ENCODE data around the gene ACBD4. TPM values are rescaled to one million over a fixed set of nuclear protein-coding genes. Genes with fewer than 3 reads are reported as not detected.

Gene ACBD4
- total and polyA plus RNA-seq, 2 experiments from 2014 or later, result 2.1 to 4.3 TPM

GRCh38 chr17:45087978-45088377 lies 47.5 kb upstream of the ACBD4 start:
- H3K9me2 ChIP-seq (ENCODE audit: insufficient read depth), result no peaks in the 10 kb centered on the region
- H3K9ac ChIP-seq, result peak overlapping the region; percentile 22; the same call in 1 of the 2 replicates
- peak overlapping the region; percentile 53 for H3K27ac ChIP-seq
- H4K20me1 ChIP-seq (ENCODE audit: insufficient read depth), result no peaks in the 10 kb centered on the region
- no peaks in the 10 kb centered on the region for H3K27me3 ChIP-seq (replicated peaks; ENCODE audit: insufficient read depth)
- peaks cover 41% of the 10 kb centered on the region for H3K4me1 ChIP-seq (ENCODE audit: insufficient read depth)
- WGBS, 2 experiments (ENCODE audit: low coverage in 1 of 2, low lambda C conversion rate in 2 of 2, missing lambda C conversion rate in 2 of 2), result 60 to 61% methylated on average over 5 of the region's 5 CpGs
- in situ Hi-C loops (cut with MboI), result no loop called here
- H3K79me2 ChIP-seq (ENCODE audit: insufficient read depth), result peaks cover 60% of the 10 kb centered on the region
- peaks cover 66% of the 10 kb centered on the region for H3K36me3 ChIP-seq (ENCODE audit: low read depth)
- DNase-seq, result no peak
- H3K4me3 ChIP-seq, result no peak overlapping the region
- no peak overlapping the region for H2AFZ ChIP-seq
- no peaks in the 10 kb centered on the region for H3K9me3 ChIP-seq (ENCODE audit: low read depth)
- TF ChIP-seq EZH2 (IDR thresholded peaks at IDR 0.05; ENCODE audit: insufficient read depth, poor library complexity, severe bottlenecking), result no peak
- TF ChIP-seq EZH2phosphoT487 (IDR thresholded peaks at IDR 0.05; ENCODE audit: insufficient read depth, low read depth), result no peak
- peaks cover 68% of the 10 kb centered on the region for H3F3A ChIP-seq (ENCODE audit: insufficient read depth)
- peak overlapping the region; percentile 7 for H3K4me2 ChIP-seq (ENCODE audit: unreplicated experiment)

GRCh38 chr17:45088741-45089140 lies 46.7 kb upstream of the ACBD4 start:
- 0 out of 2 replicates have a peak overlapping the region, but pooled peaks have one; percentile 12 for H3K27ac ChIP-seq
- in situ Hi-C loops (cut with MboI), result no loop called here

GRCh38 chr17:45090711-45091110 lies 44.8 kb upstream of the ACBD4 start:
- peaks cover 57% of the 10 kb centered on the region for H3K36me3 ChIP-seq (ENCODE audit: low read depth)
- WGBS, 2 experiments (ENCODE audit: low coverage in 1 of 2, low lambda C conversion rate in 2 of 2, missing lambda C conversion rate in 2 of 2), result 69 to 76% methylated on average over 3 of the region's 3 CpGs
- in situ Hi-C loops (cut with MboI), result no loop called here
- H3K27me3 ChIP-seq (replicated peaks; ENCODE audit: insufficient read depth), result no peaks in the 10 kb centered on the region
- peaks cover 51% of the 10 kb centered on the region for H3K79me2 ChIP-seq (ENCODE audit: insufficient read depth)
- TF ChIP-seq EZH2phosphoT487 (IDR thresholded peaks at IDR 0.05; ENCODE audit: insufficient read depth, low read depth) (no peak), EZH2 (IDR thresholded peaks at IDR 0.05; ENCODE audit: insufficient read depth, poor library complexity, severe bottlenecking) (no peak)
- no peaks in the 10 kb centered on the region for H3K9me2 ChIP-seq (ENCODE audit: insufficient read depth)
- peak; percentile 66 for DNase-seq
- H4K20me1 ChIP-seq (ENCODE audit: insufficient read depth), result no peaks in the 10 kb centered on the region
- H3K9me3 ChIP-seq (ENCODE audit: low read depth), result no peaks in the 10 kb centered on the region
- peaks cover 67% of the 10 kb centered on the region for H3F3A ChIP-seq (ENCODE audit: insufficient read depth)
- peaks cover 54% of the 10 kb centered on the region for H3K4me1 ChIP-seq (ENCODE audit: insufficient read depth)
- peak overlapping the region; percentile 16 for H3K4me2 ChIP-seq (ENCODE audit: unreplicated experiment)
- no peak overlapping the region for H3K4me3 ChIP-seq
- H2AFZ ChIP-seq, result no peak overlapping the region
- peak overlapping the region; percentile 30; the same call in 1 of the 2 replicates for H3K9ac ChIP-seq
- peak overlapping the region; percentile 96 for H3K27ac ChIP-seq

More at GRCh38 chr17:45088741-45089140, 46.7 kb upstream of the ACBD4 start:
- Histone ChIP-seq H3K79me2 (ENCODE audit: insufficient read depth) (peaks cover 53% of the 10 kb centered on the region), H3K4me2 (ENCODE audit: unreplicated experiment) (no peak overlapping the region), H3K4me3 (no peak overlapping the region), H3K9me3 (ENCODE audit: low read depth) (no peaks in the 10 kb centered on the region), H4K20me1 (ENCODE audit: insufficient read depth) (no peaks in the 10 kb centered on the region), H3F3A (ENCODE audit: insufficient read depth) (peaks cover 75% of the 10 kb centered on the region), H3K27me3 (replicated peaks; ENCODE audit: insufficient read depth) (no peaks in the 10 kb centered on the region), H3K9ac (no peak overlapping the region), H3K36me3 (ENCODE audit: low read depth) (peaks cover 63% of the 10 kb centered on the region), H2AFZ (no peak overlapping the region), H3K4me1 (ENCODE audit: insufficient read depth) (peaks cover 49% of the 10 kb centered on the region), H3K9me2 (ENCODE audit: insufficient read depth) (no peaks in the 10 kb centered on the region)
- no peak for TF ChIP-seq EZH2 (IDR thresholded peaks at IDR 0.05; ENCODE audit: insufficient read depth, poor library complexity, severe bottlenecking)
- TF ChIP-seq EZH2phosphoT487 (IDR thresholded peaks at IDR 0.05; ENCODE audit: insufficient read depth, low read depth), result no peak
- 87 to 91% methylated on average over 3 of the region's 3 CpGs for WGBS, 2 experiments (ENCODE audit: low coverage in 1 of 2, low lambda C conversion rate in 2 of 2, missing lambda C conversion rate in 2 of 2)
- no peak for DNase-seq

- peaks cover 53% of the 10 kb centered on the region for H3K4me1 ChIP-seq (ENCODE audit: insufficient read depth)
- H3F3A ChIP-seq (ENCODE audit: insufficient read depth), result peaks cover 59% of the 10 kb centered on the region
- H3K79me2 ChIP-seq (ENCODE audit: insufficient read depth), result peaks cover 52% of the 10 kb centered on the region
- H3K4me3 ChIP-seq, result no peak overlapping the region
- TF ChIP-seq EZH2phosphoT487 (IDR thresholded peaks at IDR 0.05; ENCODE audit: insufficient read depth, low read depth) (no peak), EZH2 (IDR thresholded peaks at IDR 0.05; ENCODE audit: insufficient read depth, poor library complexity, severe bottlenecking) (no peak)
- H3K9me2 ChIP-seq (ENCODE audit: insufficient read depth), result no peaks in the 10 kb centered on the region
- no peaks in the 10 kb centered on the region for H3K27me3 ChIP-seq (replicated peaks; ENCODE audit: insufficient read depth)
- peak overlapping the region; percentile 22; the same call in 1 of the 2 replicates for H3K9ac ChIP-seq
- no peaks in the 10 kb centered on the region for H3K9me3 ChIP-seq (ENCODE audit: low read depth)
- no peaks in the 10 kb centered on the region for H4K20me1 ChIP-seq (ENCODE audit: insufficient read depth)
- H2AFZ ChIP-seq, result no peak overlapping the region
- peak; percentile 27 for DNase-seq
- peaks cover 57% of the 10 kb centered on the region for H3K36me3 ChIP-seq (ENCODE audit: low read depth)
- WGBS, 2 experiments (ENCODE audit: low coverage in 1 of 2, low lambda C conversion rate in 2 of 2, missing lambda C conversion rate in 2 of 2), result 75 to 78% methylated on average over 11 of the region's 11 CpGs
- H3K4me2 ChIP-seq (ENCODE audit: unreplicated experiment), result peak overlapping the region; percentile 72
- in situ Hi-C loops (cut with MboI), result no loop called here
- peak overlapping the region; percentile 96 for H3K27ac ChIP-seq
Observed at GRCh38 chr17:45091778-45092425, 43.6 kb upstream of the ACBD4 start.

Measured in GM23248 (cell line).